Kidney epithelial cell (primary cell): ENCODE results near the gene ATP10B. TPM values are rescaled to one million over a fixed set of nuclear protein-coding genes. Genes with fewer than 3 reads are reported as not detected.

Experiments used
- DNase-seq: peaks from one replicate; pipeline ENCODE4 v3.0.0-alpha.2; 2010; ENCODE audit warnings: low read depth
- H3K27me3 ChIP-seq: 2 replicates; pipeline ENCODE4 v1.6.0; 2011; ENCODE audit warnings: low read length; ENCODE audit not compliant: control insufficient read depth, insufficient read depth
- H3K36me3 ChIP-seq: 2 replicates; pipeline ENCODE4 v1.5.1; 2011; ENCODE audit warnings: low read length; ENCODE audit not compliant: control insufficient read depth, insufficient read depth
- H3K4me3 ChIP-seq: 2 replicates; pipeline ENCODE4 v1.5.1; 2011; ENCODE audit warnings: low read depth, mild to moderate bottlenecking, control low read depth, low read length
- total RNA-seq: library from RNA; depleted of rRNA; stranded (reverse); fragments of >200 nt; gene quantifications from 2 replicates; pipeline ENCODE4 v1.2.3, GENCODE V29; 2015
- TF ChIP-seq, protein P1 (sequence below): IDR thresholded peaks from 2 replicates; pipeline ENCODE4 v1.5.1; 2011; ENCODE audit warnings: mild to moderate bottlenecking, moderate library complexity, low read length, control low read depth, inconsistent platforms; ENCODE audit not compliant: insufficient read depth, poor library complexity, severe bottlenecking

The ATP10B gene
- total RNA-seq, 1 donor from 2014 or later = not detected

DNA sequence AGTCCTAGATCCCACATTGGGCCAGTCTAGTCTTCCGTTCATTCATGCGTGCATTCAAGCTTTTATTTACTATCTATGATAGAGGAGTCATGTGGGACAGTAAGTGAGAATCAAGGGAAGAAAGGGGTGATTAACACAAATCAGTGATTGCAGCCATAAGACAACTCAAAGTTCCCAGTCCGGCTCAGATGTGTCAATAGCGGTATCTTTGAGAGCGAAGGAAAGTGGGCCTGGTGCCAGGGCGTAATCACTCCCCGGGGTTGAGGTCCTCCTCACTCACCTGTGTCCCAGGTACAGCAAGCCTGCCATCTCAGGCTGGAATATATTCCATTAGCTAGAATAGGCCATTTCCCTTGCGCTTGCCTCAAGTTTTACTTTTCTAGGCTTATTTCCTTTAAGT is 196.3 kb downstream of the ATP10B start:
- Histone ChIP-seq H3K27me3 (no peaks in the 10 kb centered on the region), H3K36me3 (no peaks in the 10 kb centered on the region), H3K4me3 (no peak overlapping the region)
- TF ChIP-seq, protein P1, sequence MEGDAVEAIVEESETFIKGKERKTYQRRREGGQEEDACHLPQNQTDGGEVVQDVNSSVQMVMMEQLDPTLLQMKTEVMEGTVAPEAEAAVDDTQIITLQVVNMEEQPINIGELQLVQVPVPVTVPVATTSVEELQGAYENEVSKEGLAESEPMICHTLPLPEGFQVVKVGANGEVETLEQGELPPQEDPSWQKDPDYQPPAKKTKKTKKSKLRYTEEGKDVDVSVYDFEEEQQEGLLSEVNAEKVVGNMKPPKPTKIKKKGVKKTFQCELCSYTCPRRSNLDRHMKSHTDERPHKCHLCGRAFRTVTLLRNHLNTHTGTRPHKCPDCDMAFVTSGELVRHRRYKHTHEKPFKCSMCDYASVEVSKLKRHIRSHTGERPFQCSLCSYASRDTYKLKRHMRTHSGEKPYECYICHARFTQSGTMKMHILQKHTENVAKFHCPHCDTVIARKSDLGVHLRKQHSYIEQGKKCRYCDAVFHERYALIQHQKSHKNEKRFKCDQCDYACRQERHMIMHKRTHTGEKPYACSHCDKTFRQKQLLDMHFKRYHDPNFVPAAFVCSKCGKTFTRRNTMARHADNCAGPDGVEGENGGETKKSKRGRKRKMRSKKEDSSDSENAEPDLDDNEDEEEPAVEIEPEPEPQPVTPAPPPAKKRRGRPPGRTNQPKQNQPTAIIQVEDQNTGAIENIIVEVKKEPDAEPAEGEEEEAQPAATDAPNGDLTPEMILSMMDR = no peak
- no peak for DNase-seq

DNA sequence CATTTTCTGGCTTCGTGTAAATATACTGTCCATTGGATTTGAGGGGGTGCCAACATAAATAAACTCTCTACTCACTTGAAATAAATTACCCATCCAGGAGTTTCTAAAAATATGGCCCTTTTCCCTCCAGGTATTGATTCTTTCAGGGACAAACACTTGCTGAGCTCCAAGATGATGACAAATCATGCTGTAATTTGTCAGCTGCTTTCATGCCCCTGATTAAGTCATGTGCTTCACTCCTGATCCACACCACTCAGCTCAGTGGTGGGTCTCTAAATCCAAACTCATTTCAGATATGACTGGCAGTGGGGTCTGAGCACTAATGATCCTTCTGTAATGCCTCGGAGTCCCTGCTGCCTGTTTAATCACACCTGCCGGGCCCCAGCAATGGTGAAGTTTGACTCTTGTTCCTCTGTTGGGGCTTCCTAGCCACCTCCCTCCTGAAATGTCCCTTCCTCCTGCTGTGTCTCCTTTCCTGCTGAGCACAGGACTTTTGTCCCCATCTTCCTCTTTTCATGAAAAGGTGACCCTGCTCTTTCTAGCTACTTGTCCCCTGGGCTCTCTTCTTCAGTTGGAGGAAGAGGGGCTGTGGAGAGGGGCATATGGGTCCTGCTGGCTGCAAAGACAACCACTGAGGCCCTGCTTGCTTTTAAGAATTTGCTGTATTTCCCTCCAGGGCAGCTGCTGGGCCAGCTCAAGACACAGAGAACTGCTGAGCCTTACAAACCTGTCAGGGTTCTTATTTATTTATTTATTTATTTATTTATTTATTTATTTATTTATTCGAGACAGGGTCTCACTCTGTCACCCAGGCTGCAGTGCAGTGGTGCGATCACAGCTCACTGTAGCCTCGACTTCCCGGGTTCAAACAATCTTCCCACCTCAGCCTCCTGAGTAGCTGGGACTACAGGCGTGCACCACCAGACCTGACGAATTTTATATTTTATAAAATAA is 200.0 kb downstream of the ATP10B start:
- Histone ChIP-seq H3K4me3 (no peak overlapping the region), H3K27me3 (no peaks in the 10 kb centered on the region), H3K36me3 (no peaks in the 10 kb centered on the region)
- DNase-seq = no peak
- TF ChIP-seq, protein P1 = no peak

DNA sequence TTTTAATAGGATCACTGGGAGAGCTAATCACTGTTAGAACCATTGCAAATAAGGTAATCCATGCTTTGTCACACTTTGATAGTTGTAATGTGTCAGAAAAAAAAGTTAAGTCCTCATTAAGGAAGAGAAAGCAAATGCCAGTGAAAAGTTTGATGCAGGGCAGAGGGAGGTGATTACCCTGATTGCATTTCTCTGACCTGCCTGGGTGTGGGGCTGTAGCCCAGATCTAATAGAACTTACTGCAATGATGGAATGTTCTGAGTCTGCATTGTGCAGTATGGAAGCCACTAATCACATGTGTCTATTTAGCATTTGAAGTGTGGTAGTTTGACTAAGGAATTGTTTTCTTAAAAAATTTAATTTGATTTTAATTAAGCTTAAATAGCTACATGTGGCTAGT is 202.7 kb downstream of the ATP10B start:
- Histone ChIP-seq H3K36me3 (no peaks in the 10 kb centered on the region), H3K27me3 (no peaks in the 10 kb centered on the region), H3K4me3 (no peak overlapping the region)
- no peak for DNase-seq
- TF ChIP-seq, protein P1 = peak; percentile 46

DNA sequence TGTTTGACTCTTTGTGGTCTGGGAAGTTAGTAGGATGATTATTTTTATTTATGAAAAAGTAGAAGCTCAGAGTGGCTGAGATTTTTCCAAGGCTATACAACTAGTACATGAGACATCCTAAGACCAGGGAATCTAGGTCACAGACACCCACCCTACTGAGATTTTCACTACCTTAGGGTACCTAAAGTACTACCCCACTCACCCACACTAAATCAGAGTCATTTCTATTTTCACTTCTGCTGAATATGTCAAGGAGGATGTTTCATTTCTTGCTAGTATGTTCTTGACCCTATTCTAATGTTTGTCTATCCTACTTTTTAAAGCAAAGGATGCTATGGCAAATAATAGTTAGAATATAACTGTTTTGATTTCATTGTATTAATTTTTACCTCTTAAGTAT is 206.0 kb downstream of the ATP10B start:
- TF ChIP-seq, protein P1 = no peak
- Histone ChIP-seq H3K36me3 (no peaks in the 10 kb centered on the region), H3K27me3 (no peaks in the 10 kb centered on the region), H3K4me3 (no peak overlapping the region)
- DNase-seq = no peak

DNA sequence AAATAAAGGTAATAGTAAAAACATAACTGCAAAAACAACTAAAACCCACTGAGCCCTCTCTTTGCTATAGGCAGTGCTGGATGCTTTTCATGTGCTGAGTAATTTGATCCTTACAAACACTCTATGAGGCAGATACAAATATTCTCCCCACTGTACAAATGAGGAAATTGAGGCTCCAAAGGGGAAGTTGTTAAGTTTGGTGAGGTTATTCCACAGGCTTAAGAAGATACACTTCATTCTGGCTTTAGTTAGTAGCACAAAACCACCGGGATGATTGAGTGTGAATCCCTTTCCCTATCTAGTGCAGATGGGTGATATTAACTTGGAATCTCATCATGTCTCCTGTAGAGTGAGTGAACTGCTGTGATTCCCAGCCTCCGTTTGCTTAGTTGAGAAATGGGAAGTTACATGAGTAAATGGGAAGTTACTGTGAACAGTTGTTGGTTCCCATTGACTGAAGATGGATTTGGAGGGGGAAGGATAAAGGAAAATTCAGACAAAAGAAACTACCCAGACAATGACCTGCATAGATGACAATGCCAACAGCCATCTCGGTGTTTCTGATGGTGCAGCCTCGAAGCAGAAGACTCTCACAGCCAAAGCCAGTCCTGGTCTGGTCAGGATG is 208.3 kb downstream of the ATP10B start:
- DNase-seq = no peak
- H3K27me3 ChIP-seq = no peaks in the 10 kb centered on the region
- no peak overlapping the region for H3K4me3 ChIP-seq
- H3K36me3 ChIP-seq = no peaks in the 10 kb centered on the region
- TF ChIP-seq, protein P1 = no peak
